ENCODE data around the gene COL24A1.
"Not testable (repeated sequence)": the region's sequence is repeated elsewhere in the genome, so short reads cannot be mapped to it uniquely, and the experiment has no call there.

COL24A1 gene

GRCh38 chr1:85846706-85847105 is 309.9 kb downstream of the COL24A1 start:
- POLR2A ChIA-PET, result no interaction called here
- no peak for TF ChIP-seq CTCF (IDR thresholded peaks at IDR 0.05; ENCODE audit: control extremely low read depth, extremely low read depth, low read depth, missing control alignments)
- CTCF ChIA-PET, result no interaction called here
- no peak for DNase-seq (ENCODE audit: extremely low spot score)

GRCh38 chr1:85839459-85839858 is 317.1 kb downstream of the COL24A1 start:
- no peak for DNase-seq (ENCODE audit: extremely low spot score)
- CTCF ChIA-PET, result interaction anchor here (1.0 kb wide), 1 partner anchor 22 kb away, joined by 3 read pairs; no protein-coding TSS in a partner anchor
- TF ChIP-seq CTCF (IDR thresholded peaks at IDR 0.05; ENCODE audit: control extremely low read depth, extremely low read depth, low read depth, missing control alignments), result no peak
- POLR2A ChIA-PET, result no interaction called here

GRCh38 chr1:85838238-85838637 is 318.3 kb downstream of the COL24A1 start:
- ChIA-PET POLR2A (no interaction called here), CTCF (interaction anchor here (1.0 kb wide), 1 partner anchor 20 kb away, joined by 3 read pairs; no protein-coding TSS in a partner anchor)
- peak; percentile 34 for DNase-seq (ENCODE audit: extremely low spot score)
- no peak for TF ChIP-seq CTCF (IDR thresholded peaks at IDR 0.05; ENCODE audit: control extremely low read depth, extremely low read depth, low read depth, missing control alignments)

- ChIA-PET CTCF (interaction anchor here (0.6 to 1.4 kb wide), 3 partner anchors 41 to 612 kb away, joined by 3 read pairs; no protein-coding TSS in a partner anchor), POLR2A (no interaction called here)
- no peak for TF ChIP-seq CTCF (IDR thresholded peaks at IDR 0.05; ENCODE audit: control extremely low read depth, extremely low read depth, low read depth, missing control alignments)
- DNase-seq (ENCODE audit: extremely low spot score), result no peak
Measured at GRCh38 chr1:85836736-85837135, 319.8 kb downstream of the COL24A1 start.

- POLR2A ChIA-PET; CTCF ChIA-PET; DNase-seq (ENCODE audit: extremely low spot score): not testable (repeated sequence)
Measured at GRCh38 chr1:85833165-85833564, 323.4 kb downstream of the COL24A1 start.

GRCh38 chr1:85830837-85831236 is 325.7 kb downstream of the COL24A1 start:
- ChIA-PET CTCF (no interaction called here), POLR2A (no interaction called here)
- no peak for DNase-seq (ENCODE audit: extremely low spot score)
- TF ChIP-seq CTCF (IDR thresholded peaks at IDR 0.05; ENCODE audit: control extremely low read depth, extremely low read depth, low read depth, missing control alignments), result no peak

GRCh38 chr1:85824066-85824840 is 332.3 kb downstream of the COL24A1 start:
- ChIA-PET CTCF (no interaction called here), POLR2A (no interaction called here)
- TF ChIP-seq CTCF (IDR thresholded peaks at IDR 0.05; ENCODE audit: control extremely low read depth, extremely low read depth, low read depth, missing control alignments), result no peak
- no peak for DNase-seq (ENCODE audit: extremely low spot score)

Measured in GM10248 (cell line).